8988T (cell line): ENCODE measurements around the gene MAP3K5.
"Not testable (repeated sequence)": the region's sequence is repeated elsewhere in the genome, so short reads cannot be mapped to it uniquely, and the experiment has no call there.

ENCODE experiments used
- DNase-seq: peaks from one replicate; pipeline ENCODE4 v3.0.0; 2011

Gene MAP3K5

GRCh38 chr6:136792095-136792409, 225 bp downstream of the MAP3K5 start:
- no peak for DNase-seq

GRCh38 chr6:136791296-136792094, 782 bp downstream of the MAP3K5 start:
- no peak for DNase-seq

- no peak for DNase-seq
These were observed 1.6 kb downstream of the MAP3K5 start for GRCh38 chr6:136790411-136791295.

GRCh38 chr6:136789440-136789839, 2.8 kb downstream of the MAP3K5 start:
- DNase-seq: not testable (repeated sequence)

- DNase-seq: no peak
These were observed 4.0 kb downstream of the MAP3K5 start for GRCh38 chr6:136788069-136788902.

GRCh38 chr6:136787726-136788068, 4.6 kb downstream of the MAP3K5 start:
- no peak for DNase-seq

GRCh38 chr6:136786658-136787057, 5.6 kb downstream of the MAP3K5 start:
- no peak for DNase-seq

GRCh38 chr6:136784910-136785746, 7.1 kb downstream of the MAP3K5 start:
- DNase-seq: no peak

- DNase-seq: no peak
These were observed 8.0 kb downstream of the MAP3K5 start for GRCh38 chr6:136784271-136784664.

- no peak for DNase-seq
These were observed 8.6 kb downstream of the MAP3K5 start for GRCh38 chr6:136783495-136784270.

- DNase-seq: no peak
These were observed 9.3 kb downstream of the MAP3K5 start for GRCh38 chr6:136783021-136783420.

- DNase-seq: no peak
These were observed 10.1 kb downstream of the MAP3K5 start for GRCh38 chr6:136782021-136782770.

GRCh38 chr6:136780972-136781371, 11.3 kb downstream of the MAP3K5 start:
- no peak for DNase-seq

- no peak for DNase-seq
These were observed 12.6 kb downstream of the MAP3K5 start for GRCh38 chr6:136779682-136780081.

GRCh38 chr6:136777651-136778050, 14.6 kb downstream of the MAP3K5 start:
- DNase-seq: no peak

- DNase-seq: no peak
These were observed 16.7 kb downstream of the MAP3K5 start for GRCh38 chr6:136775548-136775947.

GRCh38 chr6:136775081-136775480, 17.2 kb downstream of the MAP3K5 start:
- no peak for DNase-seq

GRCh38 chr6:136774228-136775041, 17.8 kb downstream of the MAP3K5 start:
- DNase-seq: no peak

GRCh38 chr6:136773473-136773796, 18.8 kb downstream of the MAP3K5 start:
- DNase-seq: no peak
